Activated effector memory CD4-positive, alpha-beta T cell treated with Interleukin-2 at 50 U/mL for 16 hours (primary cell): Measurements from ENCODE around the gene CBR1.

ENCODE experiments used
- DNase-seq: peaks from one replicate; pipeline ENCODE4 v3.0.0-alpha.2; 2020

The CBR1 gene

GRCh38 chr21:36120304-36120888, 50.6 kb downstream of the CBR1 start:
- DNase-seq = no peak
